B cell (primary cell): ENCODE measurements around the gene AK3. TPM values are rescaled to one million over a fixed set of nuclear protein-coding genes. Genes with fewer than 3 reads are reported as not detected.

Experiments used
- ATAC-seq: fragments of 200-7000 bp; cut with Tn5 transposase; one replicate; pipeline ENCODE4 v1.10.0; 2021; ENCODE audit warnings: low read depth, mild to moderate bottlenecking, moderate number of reproducible peaks, moderate library complexity
- CTCF ChIA-PET: fragments of 350-600 bp; sonication (Branson Sonifier 250); formaldehyde crosslinking; loops from one replicate; lab custom pipeline; 2021; ENCODE audit warnings: antibody characterized with exemption, inconsistent platforms; lab: Charles Lee
- POLR2A ChIA-PET: fragments of 350-600 bp; sonication (Branson Sonifier 250); formaldehyde crosslinking; loops from one replicate; lab custom pipeline; 2021; ENCODE audit warnings: antibody characterized with exemption; lab: Charles Lee
- DNase-seq: peaks from one replicate; pipeline ENCODE4 v3.0.0; 2013
- H2AFZ ChIP-seq: 2 replicates; pipeline ENCODE4 v1.6.1; 2012; ENCODE audit warnings: mild to moderate bottlenecking, low read depth, low read length; ENCODE audit not compliant: insufficient read depth, poor library complexity, severe bottlenecking
- H3K27ac ChIP-seq, 2 donors: 1 replicate in 1 of 2; 2 replicates in 1 of 2; pipeline ENCODE4 v1.5.1; 2012 to 2013; ENCODE audit warnings: low read length in 2 of 2, mild to moderate bottlenecking in 2 of 2, moderate library complexity in 1 of 2
- H3K27me3 ChIP-seq, 4 experiments: fragments of 200-600 bp in 1 of 4; sonication (generic) in 1 of 4; replicated peaks in 1 of 4; 1 replicate in 2 of 4; 2 replicates in 2 of 4; pipeline versions ENCODE4 v1.6.1 to v1.7.0; 2013 to 2016; ENCODE audit warnings: low read length in 3 of 4, mild to moderate bottlenecking in 2 of 4, mixed read lengths in 1 of 4, moderate library complexity in 1 of 4; ENCODE audit not compliant: insufficient read depth in 4 of 4, control insufficient read depth in 3 of 4; ENCODE audit errors: control extremely low read depth in 1 of 4
- H3K36me3 ChIP-seq, 2 experiments: replicated peaks in 1 of 2; 1 replicate in 1 of 2; 2 replicates in 1 of 2; pipeline versions ENCODE4 v1.6.1 to v1.7.1; 2013; ENCODE audit warnings: low read length in 1 of 2; ENCODE audit not compliant: insufficient read depth in 2 of 2, control insufficient read depth in 1 of 2; ENCODE audit errors: control extremely low read depth in 1 of 2, extremely low read depth in 1 of 2
- H3K4me1 ChIP-seq, 2 donors: fragments of 200-600 bp in 1 of 2; sonication (generic) in 1 of 2; 1 replicate in 1 of 2; 2 replicates in 1 of 2; pipeline versions ENCODE4 v1.5.1 to v1.6.1; 2013 to 2017; ENCODE audit warnings: low read length in 2 of 2; ENCODE audit not compliant: control insufficient read depth in 2 of 2, insufficient read depth in 2 of 2
- H3K4me2 ChIP-seq: replicated peaks from 2 replicates; pipeline ENCODE3; 2012; ENCODE audit warnings: mild to moderate bottlenecking, low read depth, low read length; ENCODE audit not compliant: poor library complexity, severe bottlenecking
- H3K4me3 ChIP-seq, 5 experiments: fragments of 200-600 bp in 1 of 5; sonication (generic) in 1 of 5; 1 replicate in 3 of 5; 2 replicates in 2 of 5; pipeline versions ENCODE4 v1.5.1 to v1.7.0; 2011 to 2016; ENCODE audit warnings: low read length in 4 of 5, mild to moderate bottlenecking in 4 of 5, low read depth in 2 of 5, control low read depth in 1 of 5, moderate library complexity in 1 of 5; ENCODE audit not compliant: insufficient read depth in 1 of 5; ENCODE audit errors: control extremely low read depth in 1 of 5, extremely low read depth in 1 of 5
- H3K79me2 ChIP-seq: fragments of 200-600 bp; sonication (generic); one replicate; pipeline ENCODE4 v1.6.0; 2016; ENCODE audit warnings: low read length; ENCODE audit not compliant: control insufficient read depth, insufficient read depth
- H3K9ac ChIP-seq: fragments of 200-600 bp; sonication (generic); 2 replicates; pipeline ENCODE4 v1.6.1; 2017; ENCODE audit warnings: mild to moderate bottlenecking, low read length, moderate library complexity
- H3K9me3 ChIP-seq, 3 donors: one replicate each; pipeline versions ENCODE4 v1.6.1 to v1.7.1; 2013; ENCODE audit warnings: low read length in 2 of 3; ENCODE audit not compliant: control insufficient read depth in 2 of 3, insufficient read depth in 1 of 3; ENCODE audit errors: control extremely low read depth in 1 of 3
- H4K20me1 ChIP-seq: 2 replicates; pipeline ENCODE4 v1.6.0; 2012; ENCODE audit warnings: mild to moderate bottlenecking, low read length; ENCODE audit not compliant: insufficient read depth, control insufficient read depth, poor library complexity, severe bottlenecking
- H3K27ac Mint-ChIP-seq: one replicate; pipeline ENCODE4 v1.8.0; 2021; ENCODE audit warnings: mixed read lengths
- H3K27me3 Mint-ChIP-seq: one replicate; pipeline ENCODE4 v1.8.0; 2021; ENCODE audit warnings: mixed read lengths
- H3K4me1 Mint-ChIP-seq: one replicate; pipeline ENCODE4 v1.8.0; 2021; ENCODE audit warnings: mixed read lengths
- H3K4me3 Mint-ChIP-seq: one replicate; pipeline ENCODE4 v1.8.0; 2021; ENCODE audit warnings: mixed read lengths
- H3K9me3 Mint-ChIP-seq: one replicate; pipeline ENCODE4 v1.8.0; 2022; ENCODE audit warnings: mixed read lengths; ENCODE audit not compliant: insufficient read depth
- EZH2 ChIP-seq: IDR thresholded peaks from 2 replicates; pipeline ENCODE4 v1.6.1; 2012; ENCODE audit warnings: borderline replicate concordance, low read depth, mild to moderate bottlenecking, moderate library complexity, low read length; ENCODE audit not compliant: insufficient read depth, poor library complexity, severe bottlenecking
- WGBS: methylation state at CpG from one replicate; pipeline ENCODE4 v1.1.5; 2013; ENCODE audit warnings: missing lambda C conversion rate; ENCODE audit not compliant: insufficient coverage; 5-methylcytosine and 5-hydroxymethylcytosine counted together
- intact Hi-C: fragments of 100-400 bp; cut with micrococcal nuclease; formaldehyde crosslinking; loops from one replicate; pipeline ENCODE4 v1.10.0; 2022
- polyA plus RNA-seq: library from polyadenylated mRNA; depleted of rRNA; stranded (reverse); fragments of >200 nt; gene quantifications from 2 replicates; pipeline ENCODE4 v1.2.3, GENCODE V29; 2012
- total RNA-seq, 2 donors: library from RNA; stranded (reverse); fragments of 120-200 nt in 1 of 2; gene quantifications; 1 replicate in 1 of 2; 2 replicates in 1 of 2; pipeline versions ENCODE4 v1.2.3 to v1.2.4, GENCODE V29; 2013 to 2022
- TF ChIP-seq, protein P1 (sequence below): fragments of 200-600 bp; IDR thresholded peaks from one replicate; pipeline ENCODE4 v1.8.0; 2022; ENCODE audit warnings: antibody characterized with exemption, mild to moderate bottlenecking

The AK3 gene
- total and polyA plus RNA-seq, 2 donors (not counting 1 experiment from before 2014, with no cell fraction given), result 9.9 to 22.9 TPM

DNA sequence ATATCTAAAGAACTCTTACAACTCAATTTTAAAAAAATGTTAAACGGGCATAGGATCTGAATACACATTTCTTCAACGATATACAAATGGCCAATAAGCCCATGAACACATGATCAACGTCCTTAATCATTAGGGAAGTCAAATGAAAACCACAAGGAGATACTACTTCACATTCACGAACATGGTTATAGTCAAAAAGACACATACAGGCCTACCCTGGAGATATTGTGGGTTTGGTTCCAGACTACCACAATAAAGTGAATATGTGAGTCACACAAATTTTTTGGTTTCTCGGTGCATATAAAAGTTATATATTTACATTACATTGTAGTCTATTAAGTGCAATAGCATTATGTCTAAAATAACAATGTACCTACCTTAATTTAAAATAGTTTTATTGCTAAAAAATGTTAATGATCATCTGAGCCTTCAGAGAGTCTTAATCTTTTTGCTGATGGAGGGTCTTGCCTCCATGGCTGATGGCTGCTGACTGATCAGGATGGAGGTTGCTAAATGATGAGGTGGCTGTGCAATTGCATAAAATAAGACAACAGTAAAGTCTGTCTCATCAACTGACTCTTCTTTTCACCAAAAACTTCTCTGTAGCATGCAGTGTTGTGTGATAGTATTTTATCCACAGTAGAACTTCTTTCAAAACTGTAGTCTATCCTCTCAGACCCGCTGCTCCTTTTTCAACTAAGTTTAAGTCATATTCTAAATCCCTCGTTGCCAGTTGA is 15.1 kb downstream of the AK3 start:
- Histone ChIP-seq H3K27ac (no peak overlapping the region), H3K9me3 (no peaks in the 10 kb centered on the region), H4K20me1 (peaks cover 24% of the 10 kb centered on the region), H3K9ac (no peak overlapping the region), H3K4me2 (no peak overlapping the region), H3K36me3 (peaks cover 0 to 13% of the 10 kb centered on the region in 2 experiments), H2AFZ (no peak overlapping the region), H3K27me3 (no peaks in the 10 kb centered on the region), H3K4me1 (no peaks in the 10 kb centered on the region), H3K4me3 (no peak overlapping the region), H3K79me2 (peaks cover 27% of the 10 kb centered on the region)
- no peak overlapping the region for H3K27ac Mint-ChIP-seq
- CTCF ChIA-PET, result no interaction called here
- no peak for DNase-seq
- intact Hi-C loops, result no loop called here
- peaks cover 13% of the 10 kb centered on the region for H3K4me1 Mint-ChIP-seq
- no peak for TF ChIP-seq EZH2
- TF ChIP-seq, protein P1, sequence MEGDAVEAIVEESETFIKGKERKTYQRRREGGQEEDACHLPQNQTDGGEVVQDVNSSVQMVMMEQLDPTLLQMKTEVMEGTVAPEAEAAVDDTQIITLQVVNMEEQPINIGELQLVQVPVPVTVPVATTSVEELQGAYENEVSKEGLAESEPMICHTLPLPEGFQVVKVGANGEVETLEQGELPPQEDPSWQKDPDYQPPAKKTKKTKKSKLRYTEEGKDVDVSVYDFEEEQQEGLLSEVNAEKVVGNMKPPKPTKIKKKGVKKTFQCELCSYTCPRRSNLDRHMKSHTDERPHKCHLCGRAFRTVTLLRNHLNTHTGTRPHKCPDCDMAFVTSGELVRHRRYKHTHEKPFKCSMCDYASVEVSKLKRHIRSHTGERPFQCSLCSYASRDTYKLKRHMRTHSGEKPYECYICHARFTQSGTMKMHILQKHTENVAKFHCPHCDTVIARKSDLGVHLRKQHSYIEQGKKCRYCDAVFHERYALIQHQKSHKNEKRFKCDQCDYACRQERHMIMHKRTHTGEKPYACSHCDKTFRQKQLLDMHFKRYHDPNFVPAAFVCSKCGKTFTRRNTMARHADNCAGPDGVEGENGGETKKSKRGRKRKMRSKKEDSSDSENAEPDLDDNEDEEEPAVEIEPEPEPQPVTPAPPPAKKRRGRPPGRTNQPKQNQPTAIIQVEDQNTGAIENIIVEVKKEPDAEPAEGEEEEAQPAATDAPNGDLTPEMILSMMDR, result no peak
- 100% methylated on average over 2 of the region's 7 CpGs for WGBS
- POLR2A ChIA-PET, result no interaction called here
- no peaks in the 10 kb centered on the region for H3K9me3 Mint-ChIP-seq
- no peaks in the 10 kb centered on the region for H3K27me3 Mint-ChIP-seq
- H3K4me3 Mint-ChIP-seq, result no peak overlapping the region
- ATAC-seq, result no peak

DNA sequence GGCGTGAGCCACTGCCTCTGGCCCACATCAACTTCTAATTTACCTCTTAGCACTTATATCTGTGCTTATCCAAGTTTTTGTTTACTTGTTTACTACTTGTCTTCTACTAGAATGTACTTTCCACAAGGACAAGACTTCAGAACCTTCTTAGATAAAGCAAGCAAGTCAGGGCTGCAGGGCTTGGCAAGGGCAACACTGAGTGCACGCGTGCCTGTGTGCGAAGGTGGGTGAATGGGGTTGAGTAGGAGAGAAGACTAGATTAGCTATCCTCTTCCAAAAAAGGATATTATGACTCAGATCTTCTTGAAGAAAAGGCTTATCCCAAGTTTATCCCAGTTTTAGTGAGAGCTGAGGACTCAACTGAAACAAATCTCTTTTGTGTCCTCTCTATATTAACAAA is 19.3 kb downstream of the AK3 start:
- Mint-ChIP-seq H3K27me3 (no peaks in the 10 kb centered on the region), H3K27ac (no peak overlapping the region), H3K4me1 (peaks cover 5% of the 10 kb centered on the region), H3K9me3 (no peaks in the 10 kb centered on the region), H3K4me3 (no peak overlapping the region)
- Histone ChIP-seq H3K4me3 (no peak overlapping the region), H3K4me1 (no peaks in the 10 kb centered on the region), H3K27me3 (no peaks in the 10 kb centered on the region), H3K79me2 (peaks cover 10% of the 10 kb centered on the region), H3K4me2 (no peak overlapping the region), H3K9ac (no peak overlapping the region), H3K36me3 (peaks cover 6 to 44% of the 10 kb centered on the region in 2 experiments), H2AFZ (no peak overlapping the region), H3K9me3 (no peaks in the 10 kb centered on the region), H4K20me1 (no peaks in the 10 kb centered on the region), H3K27ac (no peak overlapping the region)
- DNase-seq, result no peak
- POLR2A ChIA-PET, result no interaction called here
- TF ChIP-seq, protein P1, result no peak
- TF ChIP-seq EZH2, result no peak
- no peak for ATAC-seq
- WGBS, result no CpG with 5 or more reads among the region's 4 CpGs
- CTCF ChIA-PET, result interaction anchor here (0.7 kb wide), 1 partner anchor 12 kb away, joined by 3 read pairs; no protein-coding TSS in a partner anchor
- intact Hi-C loops, result no loop called here
